K562 (cell line): ENCODE measurements around the gene PSEN1. TPM values are rescaled to one million over a fixed set of nuclear protein-coding genes. Genes with fewer than 3 reads are reported as not detected.

Experiments
- ATAC-seq: fragments of 200-7000 bp; cut with Tn5 transposase; 3 replicates; pipeline ENCODE4 v1.9.1; 2020; ENCODE audit warnings: moderate library complexity
- BruUV-seq: library from RNA; stranded (reverse); fragments of 400-500 nt; replicated peaks from 2 replicates; lab custom pipeline; 2021; lab: Mats Ljungman, UMichigan
- CTCF ChIA-PET: fragments of 300-600 bp; formaldehyde crosslinking; extraction: SDS; loops from one replicate; lab custom pipeline; 2021; ENCODE audit warnings: low intra/inter-chr PET ratio; lab: Yijun Ruan, JAX
- POLR2A ChIA-PET: fragments of 300-600, 350-650 bp; sonication (Branson Sonifier 250); formaldehyde crosslinking; extraction: SDS; loops from one replicate; lab custom pipeline; 2021; ENCODE audit warnings: antibody characterized with exemption, inconsistent platforms; lab: Yijun Ruan, JAX
- DNase-seq, 4 experiments: peaks; one replicate each; pipeline versions ENCODE4 v3.0.0 to v3.0.0-alpha.2; 2011 to 2018; ENCODE audit warnings: low spot score in 3 of 4, mixed read lengths in 3 of 4; ENCODE audit errors: extremely low read depth in 1 of 4
- FAIRE-seq: peaks from 2 replicates; lab custom pipeline; 2011; peaks lifted over from hg19 to GRCh38; lab: Jason Lieb, UNC
- H2AFZ ChIP-seq: 2 replicates; pipeline ENCODE4 v1.6.0; 2011; ENCODE audit warnings: low read depth, low read length, control low read depth, inconsistent platforms
- H3K27ac ChIP-seq: fragments of 200-600 bp; 3 replicates; pipeline ENCODE4 v1.8.0; 2011; ENCODE audit warnings: low read depth, mild to moderate bottlenecking, control low read depth, inconsistent platforms, low read length, moderate library complexity, mixed read lengths; ENCODE audit errors: extremely low read depth
- H3K27me3 ChIP-seq, 2 experiments: fragments of 300-600 bp in 1 of 2; 2 replicates in 1 of 2; 3 replicates in 1 of 2; pipeline versions ENCODE4 v1.6.0 to v1.8.0; 2011; ENCODE audit warnings: inconsistent platforms in 2 of 2, low read length in 2 of 2, mild to moderate bottlenecking in 1 of 2, mixed read lengths in 1 of 2, moderate library complexity in 1 of 2; ENCODE audit not compliant: control insufficient read depth in 2 of 2, insufficient read depth in 2 of 2
- H3K36me3 ChIP-seq: fragments of 300-600 bp; 3 replicates; pipeline ENCODE4 v1.8.0; 2011; ENCODE audit warnings: mild to moderate bottlenecking, low read length, inconsistent platforms; ENCODE audit not compliant: control insufficient read depth, insufficient read depth
- H3K4me1 ChIP-seq, 2 experiments: fragments of 200-600 bp in 1 of 2; replicated peaks in 1 of 2; 2 replicates in 1 of 2; 3 replicates in 1 of 2; pipeline versions ENCODE4 v1.5.1 to v1.8.0; 2011; ENCODE audit warnings: inconsistent platforms in 2 of 2, low read length in 2 of 2, mild to moderate bottlenecking in 1 of 2, mixed read lengths in 1 of 2, moderate library complexity in 1 of 2; ENCODE audit not compliant: control insufficient read depth in 2 of 2, insufficient read depth in 2 of 2
- H3K4me2 ChIP-seq: 2 replicates; pipeline ENCODE4 v1.6.1; 2011; ENCODE audit warnings: low read length, control low read depth, inconsistent platforms, mixed read lengths; ENCODE audit not compliant: insufficient read depth
- H3K4me3 ChIP-seq: fragments of 200-600 bp; sonication (generic), shearing (Covaris generic); 2 replicates; pipeline ENCODE4 v1.5.1; 2016; ENCODE audit warnings: control low read depth, inconsistent platforms
- H3K79me2 ChIP-seq: fragments of 200-600 bp; 3 replicates; pipeline ENCODE4 v1.8.0; 2011; ENCODE audit warnings: low read length, inconsistent platforms; ENCODE audit not compliant: control insufficient read depth, insufficient read depth
- H3K9ac ChIP-seq, 2 experiments: 2 replicates each; pipeline versions ENCODE4 v1.6.0 to v1.6.1; 2011; ENCODE audit warnings: low read depth in 2 of 2, low read length in 2 of 2, control low read depth in 1 of 2, inconsistent platforms in 1 of 2, mild to moderate bottlenecking in 1 of 2, mixed read lengths in 1 of 2; ENCODE audit not compliant: insufficient read depth in 1 of 2
- H3K9me1 ChIP-seq: one replicate; pipeline ENCODE4 v1.6.0; 2011; ENCODE audit warnings: inconsistent platforms, mild to moderate bottlenecking, low read length, moderate library complexity; ENCODE audit not compliant: control insufficient read depth, insufficient read depth
- H3K9me3 ChIP-seq: replicated peaks from 2 replicates; pipeline ENCODE4 v1.5.1; 2011; ENCODE audit warnings: low read depth, low read length, inconsistent platforms; ENCODE audit not compliant: control insufficient read depth, insufficient read depth
- H4K20me1 ChIP-seq: replicated peaks from 2 replicates; pipeline ENCODE4 v1.6.1; 2011; ENCODE audit warnings: low read length, inconsistent platforms, mixed read lengths; ENCODE audit not compliant: control insufficient read depth, insufficient read depth
- ARID2 ChIP-seq: fragments of 450-650 bp; IDR thresholded peaks from 2 replicates; pipeline ENCODE4 v1.6.1; 2017; ENCODE audit warnings: antibody characterized with exemption, mild to moderate bottlenecking
- KDM1A ChIP-seq, 2 experiments: fragments of 450-650 bp; IDR thresholded peaks; 2 replicates each; pipeline ENCODE4 v1.6.1; 2016; ENCODE audit warnings: mild to moderate bottlenecking in 2 of 2
- KDM4B ChIP-seq, 2 experiments: fragments of 450-650 bp in 1 of 2; sonication (generic) in 1 of 2; IDR thresholded peaks; 2 replicates each; pipeline ENCODE4 v1.6.1; 2016 to 2017; ENCODE audit warnings: borderline replicate concordance in 2 of 2, antibody characterized with exemption in 1 of 2, low read depth in 1 of 2, mild to moderate bottlenecking in 1 of 2
- KLF13 ChIP-seq: fragments of 450-650 bp; IDR thresholded peaks from 2 replicates; pipeline ENCODE4 v1.6.1; 2016; ENCODE audit warnings: missing genetic modification characterization, low read depth, mild to moderate bottlenecking, missing compliant biosample characterization, moderate library complexity, borderline replicate concordance
- NFATC3 ChIP-seq: fragments of 450-650 bp; IDR thresholded peaks from 2 replicates; pipeline ENCODE4 v1.6.1; 2017; ENCODE audit warnings: mild to moderate bottlenecking
- NFIC ChIP-seq: fragments of 450-650 bp; IDR thresholded peaks from 2 replicates; pipeline ENCODE4 v1.6.1; 2017; ENCODE audit warnings: mild to moderate bottlenecking, inconsistent platforms
- SMAD1 ChIP-seq: fragments of 150-350 bp; IDR thresholded peaks from 2 replicates; pipeline ENCODE4 v1.6.1; 2014; ENCODE audit warnings: low read length, low read depth; ENCODE audit not compliant: partially characterized antibody
- TBL1XR1 ChIP-seq, 2 experiments: IDR thresholded peaks; 2 replicates each; pipeline ENCODE4 v1.6.1; 2012; ENCODE audit warnings: improper control_type of control experiment in 2 of 2, low read length in 2 of 2, mild to moderate bottlenecking in 1 of 2
- TGIF2 ChIP-seq: sonication (generic); formaldehyde crosslinking; IDR thresholded peaks from 2 replicates; pipeline ENCODE4 v1.8.1; 2022; ENCODE audit warnings: mild to moderate bottlenecking, missing genetic modification reagents, moderate library complexity
- ZKSCAN1 ChIP-seq: fragments of 150-350 bp; IDR thresholded peaks from 2 replicates; pipeline ENCODE4 v1.6.1; 2016; ENCODE audit warnings: low read depth, low read length
- whole genome bisulfite sequencing: fragments of 100-300 bp; shearing (Covaris generic); methylation state at CpG from one replicate; pipeline ENCODE4 v1.1.6; 2016; ENCODE audit warnings: low coverage, mixed read lengths; ENCODE audit not compliant: insufficient coverage; ENCODE audit errors: missing lambda C conversion rate; 5-methylcytosine and 5-hydroxymethylcytosine counted together
- in situ Hi-C: fragments of 300-500 bp; cut with MboI; formaldehyde crosslinking; loops from 4 replicates; pipeline ENCODE4 v1.15.0; 2018; ENCODE audit warnings: inconsistent platforms, mixed read lengths
- intact Hi-C: fragments of 100-400 bp; cut with micrococcal nuclease; formaldehyde crosslinking; loops from 2 replicates; pipeline ENCODE4 v1.14.2; 2022
- polyA plus RNA-seq, 8 experiments: library from polyadenylated mRNA; depleted of rRNA in 4 of 8; stranded (reverse) in 5 of 8; unstranded in 3 of 8; fragments of >200 nt; fragmentation: Nextera tagmentation in 2 of 8; fragmentation: Illumina TruSeq in 1 of 8; extraction: Ambion mirVana in 2 of 8; extraction: Trizol in 1 of 8; gene quantifications; 2 replicates each; pipeline versions ENCODE4 v1.2.1 to v1.2.3, GENCODE V29; 2011 to 2014; ENCODE audit warnings: inconsistent platforms in 1 of 8, missing spikeins in 1 of 8
- total RNA-seq, 7 experiments: library from RNA; depleted of rRNA in 6 of 7; stranded (reverse); fragments of >200 nt in 6 of 7; fragmentation: Illumina TruSeq in 2 of 7; extraction: Trizol in 2 of 7; gene quantifications; 2 replicates each; pipeline versions ENCODE4 v1.2.1 to v1.2.3, GENCODE V29; 2011 to 2021; ENCODE audit warnings: low replicate concordance in 1 of 7
- TF ChIP-seq, protein P1 (sequence below): fragments of 150-350 bp; conservative IDR thresholded peaks from 2 replicates; pipeline ENCODE4 v1.6.1; 2014; ENCODE audit warnings: low read length
- TF ChIP-seq, protein P2 (sequence below): fragments of 250-450 bp; sonication (Bioruptor Pico); IDR thresholded peaks from 2 replicates; pipeline ENCODE4 v1.5.1; 2021; ENCODE audit warnings: mild to moderate bottlenecking
- TF ChIP-seq, protein P3 (sequence below), 2 experiments: fragments of 450-650 bp in 1 of 2; sonication (generic) in 1 of 2; formaldehyde crosslinking in 1 of 2; IDR thresholded peaks in 1 of 2; conservative IDR thresholded peaks in 1 of 2; 2 replicates each; pipeline versions ENCODE4 v1.6.1 to v1.8.1; 2016 to 2023; ENCODE audit warnings: mild to moderate bottlenecking in 2 of 2, moderate library complexity in 2 of 2, inconsistent platforms in 1 of 2, missing genetic modification reagents in 1 of 2
- TF ChIP-seq, protein P4 (sequence below): fragments of 450-650 bp; formaldehyde crosslinking; IDR thresholded peaks from 2 replicates; pipeline ENCODE4 v1.4.0; 2020; ENCODE audit warnings: mild to moderate bottlenecking, moderate library complexity

Gene PSEN1
- total and polyA plus RNA-seq, 9 of the 15 experiments (the other 6 are each of a cell fraction or from before 2014, with no cell fraction given), result 6.5 to 25.2 (median 14.3) TPM

DNA sequence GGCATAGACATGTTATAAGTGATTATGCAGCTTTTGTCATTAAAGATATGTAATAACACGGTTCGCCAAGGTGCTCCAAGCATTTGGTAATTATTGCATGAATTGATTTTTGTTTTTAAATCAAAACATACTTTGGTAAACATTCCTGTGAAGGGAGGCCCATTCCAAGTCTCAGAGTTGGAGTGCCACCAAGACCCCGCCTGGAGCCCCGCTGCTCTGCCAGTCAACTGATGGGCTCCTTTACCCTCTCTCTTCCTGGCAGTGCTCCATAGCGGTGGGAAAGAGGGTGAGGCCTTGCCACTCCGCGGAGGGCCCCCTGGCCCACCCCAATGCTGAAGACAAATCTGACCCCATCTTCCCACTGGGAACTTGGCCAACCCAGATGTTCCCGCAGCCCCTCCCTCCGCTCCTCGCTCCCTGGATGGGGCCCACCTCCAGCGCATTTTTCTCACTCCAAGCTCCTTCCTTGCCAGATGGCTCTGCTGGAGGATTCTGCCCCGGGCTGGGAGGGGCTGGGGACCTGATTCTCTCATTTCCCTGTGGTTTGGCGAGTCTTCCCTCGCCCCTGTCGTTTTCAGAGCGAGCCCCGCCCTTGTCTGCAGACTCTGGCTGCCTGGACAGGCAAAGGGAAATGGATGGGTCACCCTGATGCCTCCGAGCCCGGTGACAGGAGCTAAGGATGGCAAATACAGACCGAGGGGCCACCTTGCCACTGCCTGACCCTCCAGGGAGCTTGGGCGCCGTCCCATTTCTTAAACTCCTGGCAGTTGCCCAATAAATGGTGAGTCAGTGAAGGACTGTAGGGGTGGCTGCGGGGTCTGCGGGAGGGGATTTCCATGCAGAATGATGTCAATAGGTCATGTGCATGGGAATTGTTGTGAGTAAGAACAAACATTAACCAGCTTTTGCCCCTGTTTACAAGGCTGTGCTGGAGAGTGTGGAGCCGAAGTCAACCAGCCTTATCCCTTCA is 91.8 kb downstream of the PSEN1 start:
- Histone ChIP-seq H3K4me2 (no peak overlapping the region), H3K27ac (no peak overlapping the region), H3K79me2 (no peaks in the 10 kb centered on the region), H3K4me3 (no peak overlapping the region), H4K20me1 (no peaks in the 10 kb centered on the region), H3K9ac (no peak overlapping the region; a peak in 1 of 4 replicates), H3K9me3 (no peaks in the 10 kb centered on the region), H3K36me3 (no peaks in the 10 kb centered on the region), H3K9me1 (no peaks in the 10 kb centered on the region), H2AFZ (no peak overlapping the region), H3K27me3 (peaks cover 3 to 11% of the 10 kb centered on the region in 2 experiments; a peak in 4 of 5 replicates), H3K4me1 (peaks cover 5 to 15% of the 10 kb centered on the region in 2 experiments; a peak in 4 of 5 replicates)
- intact Hi-C loops (no loop called here), in situ Hi-C loops (no loop called here)
- no TSS peak for BruUV-seq
- WGBS, result 48% methylated on average over 18 of the region's 25 CpGs
- CTCF ChIA-PET, result no interaction called here
- no peak for FAIRE-seq
- ATAC-seq, result no peak
- peak in 1 of 4 experiments; percentile 5 for DNase-seq
- POLR2A ChIA-PET, result no interaction called here
- TF ChIP-seq, protein P1, sequence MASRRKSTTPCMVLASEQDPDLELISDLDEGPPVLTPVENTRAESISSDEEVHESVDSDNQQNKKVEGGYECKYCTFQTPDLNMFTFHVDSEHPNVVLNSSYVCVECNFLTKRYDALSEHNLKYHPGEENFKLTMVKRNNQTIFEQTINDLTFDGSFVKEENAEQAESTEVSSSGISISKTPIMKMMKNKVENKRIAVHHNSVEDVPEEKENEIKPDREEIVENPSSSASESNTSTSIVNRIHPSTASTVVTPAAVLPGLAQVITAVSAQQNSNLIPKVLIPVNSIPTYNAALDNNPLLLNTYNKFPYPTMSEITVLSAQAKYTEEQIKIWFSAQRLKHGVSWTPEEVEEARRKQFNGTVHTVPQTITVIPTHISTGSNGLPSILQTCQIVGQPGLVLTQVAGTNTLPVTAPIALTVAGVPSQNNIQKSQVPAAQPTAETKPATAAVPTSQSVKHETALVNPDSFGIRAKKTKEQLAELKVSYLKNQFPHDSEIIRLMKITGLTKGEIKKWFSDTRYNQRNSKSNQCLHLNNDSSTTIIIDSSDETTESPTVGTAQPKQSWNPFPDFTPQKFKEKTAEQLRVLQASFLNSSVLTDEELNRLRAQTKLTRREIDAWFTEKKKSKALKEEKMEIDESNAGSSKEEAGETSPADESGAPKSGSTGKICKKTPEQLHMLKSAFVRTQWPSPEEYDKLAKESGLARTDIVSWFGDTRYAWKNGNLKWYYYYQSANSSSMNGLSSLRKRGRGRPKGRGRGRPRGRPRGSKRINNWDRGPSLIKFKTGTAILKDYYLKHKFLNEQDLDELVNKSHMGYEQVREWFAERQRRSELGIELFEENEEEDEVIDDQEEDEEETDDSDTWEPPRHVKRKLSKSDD, result no peak
- no peak for TF ChIP-seq TGIF2 (CRISPR knock-in tag)
- TF ChIP-seq KDM1A (IDR thresholded peaks at IDR 0.05), result no peak
- TF ChIP-seq KLF13, result no peak
- TF ChIP-seq SMAD1, result no peak
- TF ChIP-seq ZKSCAN1, result no peak
- no peak for TF ChIP-seq NFATC3
- TF ChIP-seq, protein P2, sequence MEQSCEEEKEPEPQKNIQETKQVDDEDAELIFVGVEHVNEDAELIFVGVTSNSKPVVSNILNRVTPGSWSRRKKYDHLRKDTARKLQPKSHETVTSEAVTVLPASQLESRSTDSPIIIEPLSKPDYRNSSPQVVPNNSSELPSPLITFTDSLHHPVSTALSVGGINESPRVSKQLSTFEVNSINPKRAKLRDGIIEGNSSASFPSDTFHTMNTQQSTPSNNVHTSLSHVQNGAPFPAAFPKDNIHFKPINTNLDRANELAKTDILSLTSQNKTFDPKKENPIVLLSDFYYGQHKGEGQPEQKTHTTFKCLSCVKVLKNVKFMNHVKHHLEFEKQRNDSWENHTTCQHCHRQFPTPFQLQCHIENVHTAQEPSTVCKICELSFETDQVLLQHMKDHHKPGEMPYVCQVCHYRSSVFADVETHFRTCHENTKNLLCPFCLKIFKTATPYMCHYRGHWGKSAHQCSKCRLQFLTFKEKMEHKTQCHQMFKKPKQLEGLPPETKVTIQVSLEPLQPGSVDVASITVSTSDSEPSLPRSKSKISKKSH (CRISPR knock-in tag), result no peak
- no peak for TF ChIP-seq KDM4B (IDR thresholded peaks at IDR 0.05; ENCODE audit: borderline replicate concordance in 2 of 2, low read depth in 1 of 2)
- no peak for TF ChIP-seq TBL1XR1 (IDR thresholded peaks at IDR 0.05; ENCODE audit: low read length in 2 of 2)
- peak; percentile 18; the same call in 1 of the 2 replicates for TF ChIP-seq NFIC
- TF ChIP-seq, protein P3, sequence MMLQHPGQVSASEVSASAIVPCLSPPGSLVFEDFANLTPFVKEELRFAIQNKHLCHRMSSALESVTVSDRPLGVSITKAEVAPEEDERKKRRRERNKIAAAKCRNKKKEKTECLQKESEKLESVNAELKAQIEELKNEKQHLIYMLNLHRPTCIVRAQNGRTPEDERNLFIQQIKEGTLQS (IDR thresholded peaks at IDR 0.05), result peak; percentile 27
- TF ChIP-seq, protein P3 (CRISPR knock-in tag; conservative IDR thresholded peaks at IDR 0.05), result no peak
- TF ChIP-seq ARID2, result no peak
- TF ChIP-seq, protein P4, sequence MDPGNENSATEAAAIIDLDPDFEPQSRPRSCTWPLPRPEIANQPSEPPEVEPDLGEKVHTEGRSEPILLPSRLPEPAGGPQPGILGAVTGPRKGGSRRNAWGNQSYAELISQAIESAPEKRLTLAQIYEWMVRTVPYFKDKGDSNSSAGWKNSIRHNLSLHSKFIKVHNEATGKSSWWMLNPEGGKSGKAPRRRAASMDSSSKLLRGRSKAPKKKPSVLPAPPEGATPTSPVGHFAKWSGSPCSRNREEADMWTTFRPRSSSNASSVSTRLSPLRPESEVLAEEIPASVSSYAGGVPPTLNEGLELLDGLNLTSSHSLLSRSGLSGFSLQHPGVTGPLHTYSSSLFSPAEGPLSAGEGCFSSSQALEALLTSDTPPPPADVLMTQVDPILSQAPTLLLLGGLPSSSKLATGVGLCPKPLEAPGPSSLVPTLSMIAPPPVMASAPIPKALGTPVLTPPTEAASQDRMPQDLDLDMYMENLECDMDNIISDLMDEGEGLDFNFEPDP (CRISPR knock-in tag), result no peak
